ENCODE measurements around the gene GIMD1.

GIMD1 gene

GRCh38 chr4:106312997-106313522 is 55.5 kb downstream of the GIMD1 start:
- DNase-seq: no peak

GRCh38 chr4:106312377-106312776 is 56.2 kb downstream of the GIMD1 start:
- no peak for DNase-seq
